OCI-LY7 (cell line): Measurements from ENCODE around the gene SLC9A7. TPM values are rescaled to one million over a fixed set of nuclear protein-coding genes. Genes with fewer than 3 reads are reported as not detected.

Experiments used
- BruUV-seq: library from RNA; stranded (reverse); fragments of 400-500 nt; replicated peaks from 2 replicates; lab custom pipeline; 2021; lab: Mats Ljungman, UMichigan
- CTCF ChIA-PET: fragments of 300-600 bp; sonication (Branson Sonifier 250); formaldehyde crosslinking; loops from one replicate; lab custom pipeline; 2022; ENCODE audit warnings: antibody characterized with exemption; ENCODE audit not compliant: unreplicated experiment; lab: Charles Lee
- POLR2A ChIA-PET: fragments of 300-600 bp; sonication (Branson Sonifier 250); formaldehyde crosslinking; loops from one replicate; lab custom pipeline; 2022; ENCODE audit warnings: antibody characterized with exemption; lab: Charles Lee
- DNase-seq: peaks from one replicate; pipeline ENCODE4 v3.0.0-alpha.2; 2015; ENCODE audit warnings: low spot score
- H2AFZ ChIP-seq: fragments of 200-600 bp; sonication (generic), shearing (Covaris generic); 2 replicates; pipeline ENCODE4 v1.6.1; 2014; ENCODE audit warnings: mild to moderate bottlenecking, antibody characterized with exemption, low read length, moderate library complexity
- H3K27ac ChIP-seq: fragments of 200-600 bp; sonication (generic); 2 replicates; pipeline ENCODE4 v1.5.1; 2014; ENCODE audit warnings: mixed run types, low read depth, mild to moderate bottlenecking, moderate library complexity, low read length, inconsistent platforms; ENCODE audit not compliant: poor library complexity, severe bottlenecking
- H3K36me3 ChIP-seq: fragments of 200-600 bp; sonication (generic); 2 replicates; pipeline ENCODE4 v1.6.1; 2014; ENCODE audit warnings: mild to moderate bottlenecking, antibody characterized with exemption, low read length, moderate library complexity, mixed read lengths; ENCODE audit not compliant: insufficient read depth
- H3K4me1 ChIP-seq: fragments of 200-600 bp; sonication (generic); 2 replicates; pipeline ENCODE4 v1.5.1; 2014; ENCODE audit warnings: mild to moderate bottlenecking, low read length; ENCODE audit not compliant: insufficient read depth, poor library complexity, severe bottlenecking
- H3K4me2 ChIP-seq: fragments of 200-600 bp; sonication (generic); 2 replicates; pipeline ENCODE4 v1.6.1; 2014; ENCODE audit warnings: mild to moderate bottlenecking, low read length
- H3K4me3 ChIP-seq: fragments of 200-600 bp; sonication (generic); 2 replicates; pipeline ENCODE4 v1.5.1; 2014; ENCODE audit warnings: mild to moderate bottlenecking, low read depth, low read length; ENCODE audit not compliant: poor library complexity, severe bottlenecking
- H3K79me2 ChIP-seq: fragments of 200-600 bp; sonication (generic); 2 replicates; pipeline ENCODE4 v1.6.1; 2016; ENCODE audit warnings: low read depth, mild to moderate bottlenecking, low read length, moderate library complexity, mixed read lengths; ENCODE audit not compliant: insufficient read depth
- H3K9me2 ChIP-seq: fragments of 200-600 bp; sonication (generic); 2 replicates; pipeline ENCODE4 v1.6.1; 2016; ENCODE audit warnings: mild to moderate bottlenecking, low read length, mixed read lengths; ENCODE audit not compliant: insufficient read depth
- H3K9me3 ChIP-seq: fragments of 200-600 bp; sonication (generic); 2 replicates; pipeline ENCODE4 v1.6.1; 2014; ENCODE audit warnings: mild to moderate bottlenecking, mixed run types, low read length, mixed read lengths
- H4K20me1 ChIP-seq: fragments of 200-600 bp; sonication (generic); 2 replicates; pipeline ENCODE4 v1.6.1; 2014; ENCODE audit warnings: mild to moderate bottlenecking, antibody characterized with exemption, low read length, moderate library complexity, mixed read lengths; ENCODE audit not compliant: insufficient read depth
- EZH2phosphoT487 ChIP-seq: fragments of 200-600 bp; sonication (generic); IDR thresholded peaks from 2 replicates; pipeline ENCODE4 v1.6.1; 2018; ENCODE audit warnings: low read depth, borderline replicate concordance, mild to moderate bottlenecking, mixed run types, antibody characterized with exemption, low read length, moderate library complexity, mixed read lengths
- intact Hi-C: fragments of 100-400 bp; cut with micrococcal nuclease; formaldehyde crosslinking; loops from one replicate; pipeline ENCODE4 v1.10.0; 2022; ENCODE audit not compliant: unreplicated experiment
- total RNA-seq, 2 experiments: library from RNA; depleted of rRNA in 1 of 2; stranded (reverse); fragments of >200 nt in 1 of 2; shearing (Covaris generic) in 1 of 2; gene quantifications; 2 replicates each; pipeline ENCODE4 v1.2.3, GENCODE V29; 2014 to 2022
- TF ChIP-seq, protein P1 (sequence below): fragments of 200-600 bp; sonication (generic); conservative IDR thresholded peaks from 2 replicates; pipeline ENCODE4 v1.5.1; 2014; ENCODE audit warnings: mild to moderate bottlenecking, antibody characterized with exemption, low read length, moderate library complexity, mixed read lengths

SLC9A7 gene
- total RNA-seq, 2 experiments from 2014 or later: 40.5 to 59.6 TPM

DNA sequence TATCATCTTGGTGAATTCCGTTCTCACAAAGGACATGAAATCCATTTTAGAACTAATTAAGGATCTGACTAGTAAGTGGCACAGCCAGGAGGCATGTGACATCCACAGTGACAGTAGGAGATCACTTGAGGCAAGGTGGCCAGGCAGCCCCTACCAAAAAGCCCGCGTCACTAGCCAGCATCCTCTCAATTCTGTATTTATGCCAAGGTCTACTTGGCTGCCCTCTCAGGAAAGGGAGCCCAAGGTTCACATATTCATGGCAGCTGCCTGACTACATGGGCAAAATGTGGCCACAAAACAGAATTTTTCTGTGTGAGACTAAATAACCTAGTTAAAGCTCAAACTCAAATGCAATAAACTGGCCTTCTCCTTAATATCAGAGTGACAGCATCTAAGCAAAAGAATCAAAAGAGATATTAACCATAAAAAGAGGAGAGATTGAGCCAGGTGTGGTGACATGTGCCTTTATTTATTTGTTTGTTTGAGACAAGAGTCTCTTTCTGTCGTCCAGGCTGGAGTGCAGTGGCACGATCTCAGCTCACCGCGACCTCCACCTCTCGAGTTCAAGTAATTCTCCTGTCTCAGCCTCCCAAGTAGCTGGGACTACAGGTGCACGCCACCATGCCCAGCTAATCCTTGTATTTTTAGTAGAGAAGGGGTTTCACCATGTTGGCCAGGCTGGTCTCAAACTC lies 51.5 kb downstream of the SLC9A7 start:
- ChIA-PET CTCF (no interaction called here), POLR2A (no interaction called here)
- no peak for DNase-seq
- Histone ChIP-seq H3K4me3 (no peak overlapping the region), H3K9me2 (no peaks in the 10 kb centered on the region), H3K4me1 (peaks cover 62% of the 10 kb centered on the region), H2AFZ (no peak overlapping the region), H3K36me3 (peaks cover 21% of the 10 kb centered on the region), H4K20me1 (no peaks in the 10 kb centered on the region), H3K4me2 (no peak overlapping the region), H3K79me2 (peaks cover 74% of the 10 kb centered on the region; the same call in 1 of the 2 replicates), H3K27ac (no peak overlapping the region), H3K9me3 (peaks cover 6% of the 10 kb centered on the region; the same call in 1 of the 2 replicates)
- intact Hi-C loops: no loop called here
- TF ChIP-seq, protein P1, sequence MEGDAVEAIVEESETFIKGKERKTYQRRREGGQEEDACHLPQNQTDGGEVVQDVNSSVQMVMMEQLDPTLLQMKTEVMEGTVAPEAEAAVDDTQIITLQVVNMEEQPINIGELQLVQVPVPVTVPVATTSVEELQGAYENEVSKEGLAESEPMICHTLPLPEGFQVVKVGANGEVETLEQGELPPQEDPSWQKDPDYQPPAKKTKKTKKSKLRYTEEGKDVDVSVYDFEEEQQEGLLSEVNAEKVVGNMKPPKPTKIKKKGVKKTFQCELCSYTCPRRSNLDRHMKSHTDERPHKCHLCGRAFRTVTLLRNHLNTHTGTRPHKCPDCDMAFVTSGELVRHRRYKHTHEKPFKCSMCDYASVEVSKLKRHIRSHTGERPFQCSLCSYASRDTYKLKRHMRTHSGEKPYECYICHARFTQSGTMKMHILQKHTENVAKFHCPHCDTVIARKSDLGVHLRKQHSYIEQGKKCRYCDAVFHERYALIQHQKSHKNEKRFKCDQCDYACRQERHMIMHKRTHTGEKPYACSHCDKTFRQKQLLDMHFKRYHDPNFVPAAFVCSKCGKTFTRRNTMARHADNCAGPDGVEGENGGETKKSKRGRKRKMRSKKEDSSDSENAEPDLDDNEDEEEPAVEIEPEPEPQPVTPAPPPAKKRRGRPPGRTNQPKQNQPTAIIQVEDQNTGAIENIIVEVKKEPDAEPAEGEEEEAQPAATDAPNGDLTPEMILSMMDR: no peak
- no TSS peak for BruUV-seq

DNA sequence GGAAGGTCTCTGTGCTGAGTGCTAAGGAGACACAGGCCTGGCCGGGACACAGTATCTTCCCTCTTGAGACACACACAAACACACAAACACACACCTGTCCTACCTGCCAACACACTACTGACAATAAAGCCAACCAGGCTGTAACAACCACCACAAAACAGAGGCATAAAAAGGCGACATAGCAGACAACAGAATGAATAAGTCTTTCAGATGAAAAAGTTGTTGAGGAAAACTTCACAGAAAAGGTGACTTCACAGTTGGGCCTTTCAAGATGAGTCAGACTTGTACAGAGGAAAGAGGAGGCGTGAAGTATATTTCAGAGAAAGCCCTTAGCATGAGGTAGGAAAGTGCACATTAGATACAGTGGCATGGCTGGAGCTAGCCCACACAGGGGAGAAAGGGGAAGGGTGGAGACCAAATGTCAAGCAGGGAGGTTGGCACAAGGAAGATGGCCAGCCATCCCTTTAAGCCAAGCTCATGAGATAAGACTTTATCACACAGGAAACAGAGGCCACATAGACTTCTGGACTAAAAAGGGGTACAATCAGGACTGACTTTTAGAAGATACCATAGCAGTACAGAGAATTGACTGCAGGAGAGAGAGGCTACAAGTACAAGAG lies 54.0 kb downstream of the SLC9A7 start:
- peak overlapping the region; percentile 25 for H3K27ac ChIP-seq
- POLR2A ChIA-PET: interaction anchor here (0.5 to 1.4 kb wide), 2 partner anchors 17 to 333 kb away, joined by 3 to 5 read pairs; no protein-coding TSS in a partner anchor

More for the DNA sequence above, 54.0 kb downstream of the SLC9A7 start:
- Histone ChIP-seq H3K4me3 (no peak overlapping the region), H4K20me1 (no peaks in the 10 kb centered on the region), H3K4me1 (peaks cover 37% of the 10 kb centered on the region), H3K4me2 (peak overlapping the region; percentile 43), H3K36me3 (peaks cover 19% of the 10 kb centered on the region), H3K9me2 (no peaks in the 10 kb centered on the region), H3K9me3 (no peaks in the 10 kb centered on the region), H3K79me2 (peaks cover 62% of the 10 kb centered on the region; the same call in 1 of the 2 replicates), H2AFZ (no peak overlapping the region)
- TF ChIP-seq, protein P1: no peak
- TF ChIP-seq EZH2phosphoT487: no peak
- no peak for DNase-seq
- intact Hi-C loops: no loop called here
- BruUV-seq: no TSS peak
- CTCF ChIA-PET: no interaction called here
